GM12891 (cell line): ENCODE measurements around the gene CMIP.

ENCODE experiments used
- POLR2A ChIP-seq: IDR thresholded peaks from 2 replicates; pipeline ENCODE4 v1.6.1; 2011; ENCODE audit warnings: low read depth, low read length, control low read depth
- POLR2AphosphoS5 ChIP-seq: IDR thresholded peaks from 2 replicates; pipeline ENCODE4 v1.6.1; 2011; ENCODE audit warnings: low read depth, low read length, control low read depth
- POU2F2 ChIP-seq: IDR thresholded peaks from 2 replicates; pipeline ENCODE4 v1.6.1; 2011; ENCODE audit warnings: low read depth, mild to moderate bottlenecking, control low read depth, low read length, moderate library complexity
- SPI1 ChIP-seq: IDR thresholded peaks from 2 replicates; pipeline ENCODE4 v1.6.1; 2011; ENCODE audit warnings: low read depth, low read length, control low read depth
- TAF1 ChIP-seq: IDR thresholded peaks from 2 replicates; pipeline ENCODE4 v1.6.1; 2011; ENCODE audit warnings: low read depth, low read length, control low read depth

- TF ChIP-seq POLR2A = no peak
- no peak for TF ChIP-seq POLR2AphosphoS5
- TF ChIP-seq TAF1 = no peak
- TF ChIP-seq SPI1 = no peak
- no peak for TF ChIP-seq POU2F2
Observed at GRCh38 chr16:81696166-81696960, 251.8 kb downstream of the CMIP start.
